HL-60/S4 (cell line): ENCODE results near the gene HCST.
"Not testable (repeated sequence)": the region's sequence is repeated elsewhere in the genome, so short reads cannot be mapped to it uniquely, and the experiment has no call there.

Source experiments
- in situ Hi-C: fragments of 300-500 bp; cut with MboI; formaldehyde crosslinking; loops from 2 replicates; pipeline ENCODE4 v1.14.3; 2022; ENCODE audit warnings: low sequenced_read_pairs

HCST gene

GRCh38 chr19:35903550-35904179 is 1.3 kb downstream of the HCST start:
- in situ Hi-C loops = no loop called here

- in situ Hi-C loops = no loop called here
Observed at GRCh38 chr19:35904311-35905068, 2.2 kb downstream of the HCST start.

GRCh38 chr19:35905178-35905727 is 2.9 kb downstream of the HCST start:
- in situ Hi-C loops = no loop called here

- in situ Hi-C loops = no loop called here
Observed at GRCh38 chr19:35907377-35907745, 5.0 kb downstream of the HCST start.

GRCh38 chr19:35908010-35908441 is 5.7 kb downstream of the HCST start, which contains the start of gene TYROBP:
Gene TYROBP, minus strand, starts transcription at chr19:35908295. Its CDS starts 67 bp downstream, at chr19:35908228.
- in situ Hi-C loops = no loop called here

- in situ Hi-C loops = no loop called here
Observed at GRCh38 chr19:35908973-35909683, 6.8 kb downstream of the HCST start.

- in situ Hi-C loops = no loop called here
Observed at GRCh38 chr19:35909684-35910035, 7.3 kb downstream of the HCST start.

- in situ Hi-C loops = not testable (repeated sequence)
Observed at GRCh38 chr19:35910355-35910754, 8.0 kb downstream of the HCST start.

GRCh38 chr19:35911173-35911572 is 8.8 kb downstream of the HCST start:
- in situ Hi-C loops = no loop called here

GRCh38 chr19:35911790-35912189 is 9.5 kb downstream of the HCST start:
- in situ Hi-C loops = no loop called here

GRCh38 chr19:35913589-35913988 is 11.3 kb downstream of the HCST start:
- in situ Hi-C loops = no loop called here

- in situ Hi-C loops = no loop called here
Observed at GRCh38 chr19:35915443-35915842, 13.1 kb downstream of the HCST start.

GRCh38 chr19:35919306-35919705 is 17.0 kb downstream of the HCST start:
- in situ Hi-C loops = no loop called here

GRCh38 chr19:35921012-35921411 is 18.7 kb downstream of the HCST start:
- in situ Hi-C loops = no loop called here

GRCh38 chr19:35925501-35925900 is 23.2 kb downstream of the HCST start:
- in situ Hi-C loops = no loop called here

- in situ Hi-C loops = no loop called here
Observed at GRCh38 chr19:35928507-35928906, 26.2 kb downstream of the HCST start.

- in situ Hi-C loops = loop anchor here (5.0 kb wide), 1 partner anchor 53 kb away; no protein-coding TSS in a partner anchor
Observed at GRCh38 chr19:35929876-35930275, 27.5 kb downstream of the HCST start.

GRCh38 chr19:35931161-35931873 is 29.0 kb downstream of the HCST start:
- in situ Hi-C loops = loop anchor here (5.0 kb wide), 1 partner anchor 54 kb away; no protein-coding TSS in a partner anchor

GRCh38 chr19:35931874-35932202 is 29.5 kb downstream of the HCST start:
- in situ Hi-C loops = loop anchor here (5.0 kb wide), 1 partner anchor 55 kb away; no protein-coding TSS in a partner anchor

GRCh38 chr19:35932291-35932936 is 30.1 kb downstream of the HCST start:
- in situ Hi-C loops = loop anchor here (5.0 kb wide), 1 partner anchor 55 kb away; no protein-coding TSS in a partner anchor
